ENCODE results near the gene TWF2.

TWF2 gene

GRCh38 chr3:52218026-52218425, 20.9 kb downstream of the TWF2 start:
- Histone ChIP-seq H3K36me3 (ENCODE audit: control insufficient read depth, insufficient read depth, low read length) (peaks cover 17% of the 10 kb centered on the region), H3K4me3 (replicated peaks; ENCODE audit: low read depth, low read length) (no peak overlapping the region), H3K27me3 (replicated peaks; ENCODE audit: control insufficient read depth, insufficient read depth, low read length) (no peaks in the 10 kb centered on the region)
- DNase-seq (ENCODE audit: extremely low read depth, insufficient read length) = no peak
- TF ChIP-seq CTCF (IDR thresholded peaks at IDR 0.05; ENCODE audit: insufficient read depth, low read length, poor library complexity, severe bottlenecking) = no peak

GRCh38 chr3:52217409-52217805, 21.6 kb downstream of the TWF2 start:
- TF ChIP-seq CTCF (IDR thresholded peaks at IDR 0.05; ENCODE audit: insufficient read depth, low read length, poor library complexity, severe bottlenecking) = no peak
- no peak for DNase-seq (ENCODE audit: extremely low read depth, insufficient read length)
- no peak overlapping the region for H3K4me3 ChIP-seq (replicated peaks; ENCODE audit: low read depth, low read length)
- peaks cover 19% of the 10 kb centered on the region for H3K36me3 ChIP-seq (ENCODE audit: control insufficient read depth, insufficient read depth, low read length)
- H3K27me3 ChIP-seq (replicated peaks; ENCODE audit: control insufficient read depth, insufficient read depth, low read length) = no peaks in the 10 kb centered on the region

- no peak for DNase-seq (ENCODE audit: extremely low read depth, insufficient read length)
These were observed 22.2 kb downstream of the TWF2 start for GRCh38 chr3:52216585-52217408.

GRCh38 chr3:52215351-52215750, 23.6 kb downstream of the TWF2 start:
- Histone ChIP-seq H3K27me3 (replicated peaks; ENCODE audit: control insufficient read depth, insufficient read depth, low read length) (no peaks in the 10 kb centered on the region), H3K4me3 (replicated peaks; ENCODE audit: low read depth, low read length) (no peak overlapping the region), H3K36me3 (ENCODE audit: control insufficient read depth, insufficient read depth, low read length) (peaks cover 30% of the 10 kb centered on the region)
- TF ChIP-seq CTCF (IDR thresholded peaks at IDR 0.05; ENCODE audit: insufficient read depth, low read length, poor library complexity, severe bottlenecking) = no peak
- no peak for DNase-seq (ENCODE audit: extremely low read depth, insufficient read length)

More at GRCh38 chr3:52216585-52217408, 22.2 kb downstream of the TWF2 start:
- peaks cover 23% of the 10 kb centered on the region for H3K36me3 ChIP-seq (ENCODE audit: control insufficient read depth, insufficient read depth, low read length)
- no peak for TF ChIP-seq CTCF (IDR thresholded peaks at IDR 0.05; ENCODE audit: insufficient read depth, low read length, poor library complexity, severe bottlenecking)
- H3K27me3 ChIP-seq (replicated peaks; ENCODE audit: control insufficient read depth, insufficient read depth, low read length) = no peaks in the 10 kb centered on the region
- H3K4me3 ChIP-seq (replicated peaks; ENCODE audit: low read depth, low read length) = no peak overlapping the region

GRCh38 chr3:52213901-52214300, 25.1 kb downstream of the TWF2 start:
- H3K36me3 ChIP-seq (ENCODE audit: control insufficient read depth, insufficient read depth, low read length) = peaks cover 35% of the 10 kb centered on the region
- no peak for DNase-seq (ENCODE audit: extremely low read depth, insufficient read length)
- no peak for TF ChIP-seq CTCF (IDR thresholded peaks at IDR 0.05; ENCODE audit: insufficient read depth, low read length, poor library complexity, severe bottlenecking)
- H3K4me3 ChIP-seq (replicated peaks; ENCODE audit: low read depth, low read length) = no peak overlapping the region
- no peaks in the 10 kb centered on the region for H3K27me3 ChIP-seq (replicated peaks; ENCODE audit: control insufficient read depth, insufficient read depth, low read length)
